HEK293 (cell line): Measurements from ENCODE around the gene BIRC7.

ENCODE experiments used
- BCL11B ChIP-seq: fragments of 450-650 bp; formaldehyde crosslinking; IDR thresholded peaks from 2 replicates; pipeline ENCODE4 v1.5.1; 2016; ENCODE audit warnings: low read depth, missing biosample characterization, missing genetic modification characterization
- SALL2 ChIP-seq: fragments of 450-650 bp; formaldehyde crosslinking; IDR thresholded peaks from 2 replicates; pipeline ENCODE4 v1.5.0; 2017; ENCODE audit warnings: missing biosample characterization, mild to moderate bottlenecking, missing genetic modification characterization, borderline replicate concordance
- TCF7L2 ChIP-seq: IDR thresholded peaks from 2 replicates; pipeline ENCODE4 v1.6.1; 2011; ENCODE audit warnings: low read depth, mild to moderate bottlenecking, inconsistent platforms, low read length, moderate library complexity, borderline replicate concordance
- YY2 ChIP-seq: fragments of 450-650 bp; formaldehyde crosslinking; IDR thresholded peaks from 2 replicates; pipeline ENCODE4 v1.5.1; 2016; ENCODE audit warnings: missing biosample characterization, missing genetic modification characterization
- ZBTB20 ChIP-seq: fragments of 450-650 bp; formaldehyde crosslinking; IDR thresholded peaks from 2 replicates; pipeline ENCODE4 v1.5.1; 2016; ENCODE audit warnings: missing biosample characterization, missing genetic modification characterization
- ZFP3 ChIP-seq: fragments of 450-650 bp; formaldehyde crosslinking; IDR thresholded peaks from 2 replicates; pipeline ENCODE4 v1.5.1; 2016; ENCODE audit warnings: low read depth, missing biosample characterization, missing genetic modification characterization
- ZNF19 ChIP-seq: fragments of 450-650 bp; formaldehyde crosslinking; IDR thresholded peaks from 2 replicates; pipeline ENCODE4; 2016; ENCODE audit warnings: missing biosample characterization, missing genetic modification characterization, low read depth
- ZNF24 ChIP-seq: fragments of 450-650 bp; formaldehyde crosslinking; IDR thresholded peaks from 2 replicates; pipeline ENCODE4 v1.5.1; 2016; ENCODE audit warnings: missing biosample characterization, missing genetic modification characterization
- ZNF266 ChIP-seq: fragments of 450-650 bp; formaldehyde crosslinking; IDR thresholded peaks from 2 replicates; pipeline ENCODE4 v1.5.1; 2016; ENCODE audit warnings: missing biosample characterization, missing genetic modification characterization, low read depth
- ZNF324 ChIP-seq: fragments of 450-650 bp; formaldehyde crosslinking; IDR thresholded peaks from 2 replicates; pipeline ENCODE4 v1.5.1; 2016; ENCODE audit warnings: missing biosample characterization, missing genetic modification characterization
- ZNF394 ChIP-seq: fragments of 450-650 bp; formaldehyde crosslinking; IDR thresholded peaks from 2 replicates; pipeline ENCODE4 v1.5.1; 2016; ENCODE audit warnings: missing biosample characterization, missing genetic modification characterization, mild to moderate bottlenecking, moderate library complexity, borderline replicate concordance
- ZNF433 ChIP-seq: fragments of 450-650 bp; formaldehyde crosslinking; IDR thresholded peaks from 2 replicates; pipeline ENCODE4 v1.5.1; 2016; ENCODE audit warnings: missing biosample characterization, missing genetic modification characterization, low read depth
- ZNF530 ChIP-seq: fragments of 450-650 bp; formaldehyde crosslinking; IDR thresholded peaks from 2 replicates; pipeline ENCODE4 v1.5.1; 2016; ENCODE audit warnings: low read depth, missing biosample characterization, missing genetic modification characterization
- ZNF596 ChIP-seq: fragments of 450-650 bp; IDR thresholded peaks from 2 replicates; pipeline ENCODE4 v1.5.0; 2018; ENCODE audit warnings: missing biosample characterization, mild to moderate bottlenecking, missing genetic modification characterization, moderate library complexity
- ZNF660 ChIP-seq: fragments of 450-650 bp; IDR thresholded peaks from 2 replicates; pipeline ENCODE4 v1.5.1; 2018; ENCODE audit warnings: missing biosample characterization, mild to moderate bottlenecking, missing genetic modification characterization
- ZNF768 ChIP-seq: fragments of 450-650 bp; formaldehyde crosslinking; IDR thresholded peaks from 2 replicates; pipeline ENCODE4 v1.5.1; 2018; ENCODE audit warnings: missing biosample characterization, mild to moderate bottlenecking, missing genetic modification characterization
- ZNF777 ChIP-seq: fragments of 450-650 bp; formaldehyde crosslinking; IDR thresholded peaks from 2 replicates; pipeline ENCODE4 v1.5.1; 2017; ENCODE audit warnings: missing biosample characterization, missing genetic modification characterization, borderline replicate concordance
- ZNF792 ChIP-seq: fragments of 450-650 bp; formaldehyde crosslinking; IDR thresholded peaks from 2 replicates; pipeline ENCODE4 v1.5.1; 2016; ENCODE audit warnings: missing biosample characterization, missing genetic modification characterization
- ZSCAN23 ChIP-seq: fragments of 450-650 bp; formaldehyde crosslinking; IDR thresholded peaks from 2 replicates; pipeline ENCODE4 v1.5.1; 2016; ENCODE audit warnings: missing biosample characterization, missing genetic modification characterization
- TF ChIP-seq, protein P1 (sequence below): fragments of 450-650 bp; formaldehyde crosslinking; IDR thresholded peaks from 2 replicates; pipeline ENCODE4 v1.5.1; 2016; ENCODE audit warnings: missing biosample characterization, missing genetic modification characterization
- TF ChIP-seq, protein P2 (sequence below): fragments of 450-650 bp; formaldehyde crosslinking; IDR thresholded peaks from 2 replicates; pipeline ENCODE4 v1.5.1; 2017; ENCODE audit warnings: missing biosample characterization, missing genetic modification characterization
- TF ChIP-seq, protein P3 (sequence below): fragments of 450-650 bp; formaldehyde crosslinking; IDR thresholded peaks from 2 replicates; pipeline ENCODE4 v1.5.1; 2016; ENCODE audit warnings: missing biosample characterization, missing genetic modification characterization
- TF ChIP-seq, protein P4 (sequence below): fragments of 450-650 bp; formaldehyde crosslinking; IDR thresholded peaks from 2 replicates; pipeline ENCODE4 v1.5.1; 2016; ENCODE audit warnings: missing biosample characterization, missing genetic modification characterization
- TF ChIP-seq, protein P5 (sequence below): fragments of 450-650 bp; formaldehyde crosslinking; IDR thresholded peaks from 2 replicates; pipeline ENCODE4 v1.5.0; 2017; ENCODE audit warnings: missing biosample characterization, missing genetic modification characterization, borderline replicate concordance
- TF ChIP-seq, protein P6 (sequence below): fragments of 450-650 bp; formaldehyde crosslinking; IDR thresholded peaks from 2 replicates; pipeline ENCODE4 v1.5.1; 2016; ENCODE audit warnings: missing biosample characterization, missing genetic modification characterization
- TF ChIP-seq, protein P7 (sequence below): fragments of 450-650 bp; formaldehyde crosslinking; IDR thresholded peaks from 2 replicates; pipeline ENCODE4 v1.5.1; 2016; ENCODE audit warnings: missing biosample characterization, missing genetic modification characterization

The BIRC7 gene

DNA sequence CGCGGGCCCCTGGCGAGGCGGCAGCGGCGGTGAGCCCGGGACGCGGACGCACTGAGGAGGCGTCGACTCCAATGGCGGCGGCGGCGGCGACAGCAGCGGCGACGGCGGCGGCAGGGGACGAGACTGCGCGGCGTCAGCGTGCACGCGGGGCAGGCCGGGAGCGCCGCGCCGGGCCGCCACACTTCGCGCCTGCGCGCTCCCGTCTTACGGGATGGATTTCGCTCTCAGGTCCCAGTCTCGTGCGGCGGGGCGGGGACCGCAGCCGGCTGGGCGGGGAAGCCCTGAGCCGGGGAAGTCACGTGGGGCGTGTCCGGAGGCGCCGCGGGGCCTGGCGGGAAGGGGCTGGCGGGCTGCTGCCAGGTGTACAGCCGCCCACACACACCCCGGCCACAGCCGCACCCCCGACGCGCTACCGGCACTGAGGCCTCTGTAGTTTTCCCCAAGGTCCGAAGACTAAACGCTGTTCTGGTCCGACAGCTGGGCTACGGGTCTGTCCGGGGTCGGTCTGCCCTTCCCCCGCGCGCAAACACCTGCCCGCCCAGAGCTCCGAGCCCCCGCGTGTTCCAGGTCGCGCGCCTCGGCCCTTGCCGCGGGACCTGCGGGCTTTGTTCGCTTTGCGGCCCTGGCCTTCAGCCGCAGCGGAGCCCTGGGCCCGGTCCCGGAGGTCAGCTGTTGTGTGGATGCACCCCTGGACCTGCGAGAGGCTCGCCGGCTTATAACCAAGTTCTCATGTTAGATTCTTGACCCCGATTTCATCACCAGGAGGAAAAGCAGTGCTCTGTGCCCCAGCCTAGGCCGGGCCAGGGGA, 19.5 kb upstream of the BIRC7 start, which contains the start of gene YTHDF1 (continued):
- TF ChIP-seq ZNF19 (no peak), ZNF660 (tag by site-specific recombination) (no peak), ZNF324 (tag by site-specific recombination) (no peak; the same call in 1 of the 2 replicates), ZNF596 (tag by site-specific recombination) (0 out of 2 replicates have a peak, but pooled peaks have one; percentile 20), ZNF768 (tag by site-specific recombination) (no peak), ZNF792 (tag by site-specific recombination) (no peak), SALL2 (tag by site-specific recombination) (no peak), ZBTB20 (tag by site-specific recombination) (peak; percentile 29; the same call in 1 of the 2 replicates), ZNF777 (0 out of 2 replicates have a peak, but pooled peaks have one; percentile 60), ZNF530 (tag by site-specific recombination) (no peak), ZNF24 (tag by site-specific recombination) (peak; percentile 60; the same call in 1 of the 2 replicates), ZFP3 (tag by site-specific recombination) (no peak), ZNF266 (tag by site-specific recombination) (no peak), BCL11B (tag by site-specific recombination) (peak; percentile 59; the same call in 1 of the 2 replicates), YY2 (tag by site-specific recombination) (no peak), ZNF394 (tag by site-specific recombination) (peak; percentile 34; the same call in 1 of the 2 replicates), ZNF433 (no peak), TCF7L2 (no peak), ZSCAN23 (tag by site-specific recombination) (no peak)
- TF ChIP-seq, protein P1, sequence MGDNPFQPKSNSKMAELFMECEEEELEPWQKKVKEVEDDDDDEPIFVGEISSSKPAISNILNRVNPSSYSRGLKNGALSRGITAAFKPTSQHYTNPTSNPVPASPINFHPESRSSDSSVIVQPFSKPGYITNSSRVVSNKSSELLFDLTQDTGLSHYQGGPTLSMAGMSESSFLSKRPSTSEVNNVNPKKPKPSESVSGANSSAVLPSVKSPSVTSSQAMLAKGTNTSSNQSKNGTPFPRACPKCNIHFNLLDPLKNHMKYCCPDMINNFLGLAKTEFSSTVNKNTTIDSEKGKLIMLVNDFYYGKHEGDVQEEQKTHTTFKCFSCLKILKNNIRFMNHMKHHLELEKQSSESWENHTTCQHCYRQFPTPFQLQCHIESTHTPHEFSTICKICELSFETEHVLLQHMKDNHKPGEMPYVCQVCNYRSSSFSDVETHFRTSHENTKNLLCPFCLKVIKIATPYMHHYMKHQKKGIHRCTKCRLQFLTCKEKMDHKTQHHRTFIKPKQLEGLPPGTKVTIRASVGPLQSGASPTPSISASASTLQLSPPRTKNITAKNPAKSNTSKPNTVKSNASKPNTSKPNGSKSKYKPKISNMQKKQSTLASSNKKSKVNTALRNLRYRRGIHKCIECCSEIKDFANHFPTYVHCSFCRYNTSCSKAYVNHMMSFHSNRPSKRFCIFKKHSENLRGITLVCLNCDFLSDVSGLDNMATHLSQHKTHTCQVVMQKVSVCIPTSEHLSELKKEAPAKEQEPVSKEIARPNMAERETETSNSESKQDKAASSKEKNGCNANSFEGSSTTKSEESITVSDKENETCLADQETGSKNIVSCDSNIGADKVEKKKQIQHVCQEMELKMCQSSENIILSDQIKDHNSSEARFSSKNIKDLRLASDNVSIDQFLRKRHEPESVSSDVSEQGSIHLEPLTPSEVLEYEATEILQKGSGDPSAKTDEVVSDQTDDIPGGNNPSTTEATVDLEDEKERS = no peak
- TF ChIP-seq, protein P2, sequence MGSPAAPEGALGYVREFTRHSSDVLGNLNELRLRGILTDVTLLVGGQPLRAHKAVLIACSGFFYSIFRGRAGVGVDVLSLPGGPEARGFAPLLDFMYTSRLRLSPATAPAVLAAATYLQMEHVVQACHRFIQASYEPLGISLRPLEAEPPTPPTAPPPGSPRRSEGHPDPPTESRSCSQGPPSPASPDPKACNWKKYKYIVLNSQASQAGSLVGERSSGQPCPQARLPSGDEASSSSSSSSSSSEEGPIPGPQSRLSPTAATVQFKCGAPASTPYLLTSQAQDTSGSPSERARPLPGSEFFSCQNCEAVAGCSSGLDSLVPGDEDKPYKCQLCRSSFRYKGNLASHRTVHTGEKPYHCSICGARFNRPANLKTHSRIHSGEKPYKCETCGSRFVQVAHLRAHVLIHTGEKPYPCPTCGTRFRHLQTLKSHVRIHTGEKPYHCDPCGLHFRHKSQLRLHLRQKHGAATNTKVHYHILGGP (tag by site-specific recombination) = no peak
- TF ChIP-seq, protein P3, sequence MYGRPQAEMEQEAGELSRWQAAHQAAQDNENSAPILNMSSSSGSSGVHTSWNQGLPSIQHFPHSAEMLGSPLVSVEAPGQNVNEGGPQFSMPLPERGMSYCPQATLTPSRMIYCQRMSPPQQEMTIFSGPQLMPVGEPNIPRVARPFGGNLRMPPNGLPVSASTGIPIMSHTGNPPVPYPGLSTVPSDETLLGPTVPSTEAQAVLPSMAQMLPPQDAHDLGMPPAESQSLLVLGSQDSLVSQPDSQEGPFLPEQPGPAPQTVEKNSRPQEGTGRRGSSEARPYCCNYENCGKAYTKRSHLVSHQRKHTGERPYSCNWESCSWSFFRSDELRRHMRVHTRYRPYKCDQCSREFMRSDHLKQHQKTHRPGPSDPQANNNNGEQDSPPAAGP (tag by site-specific recombination) = peak; percentile 68
- TF ChIP-seq, protein P4, sequence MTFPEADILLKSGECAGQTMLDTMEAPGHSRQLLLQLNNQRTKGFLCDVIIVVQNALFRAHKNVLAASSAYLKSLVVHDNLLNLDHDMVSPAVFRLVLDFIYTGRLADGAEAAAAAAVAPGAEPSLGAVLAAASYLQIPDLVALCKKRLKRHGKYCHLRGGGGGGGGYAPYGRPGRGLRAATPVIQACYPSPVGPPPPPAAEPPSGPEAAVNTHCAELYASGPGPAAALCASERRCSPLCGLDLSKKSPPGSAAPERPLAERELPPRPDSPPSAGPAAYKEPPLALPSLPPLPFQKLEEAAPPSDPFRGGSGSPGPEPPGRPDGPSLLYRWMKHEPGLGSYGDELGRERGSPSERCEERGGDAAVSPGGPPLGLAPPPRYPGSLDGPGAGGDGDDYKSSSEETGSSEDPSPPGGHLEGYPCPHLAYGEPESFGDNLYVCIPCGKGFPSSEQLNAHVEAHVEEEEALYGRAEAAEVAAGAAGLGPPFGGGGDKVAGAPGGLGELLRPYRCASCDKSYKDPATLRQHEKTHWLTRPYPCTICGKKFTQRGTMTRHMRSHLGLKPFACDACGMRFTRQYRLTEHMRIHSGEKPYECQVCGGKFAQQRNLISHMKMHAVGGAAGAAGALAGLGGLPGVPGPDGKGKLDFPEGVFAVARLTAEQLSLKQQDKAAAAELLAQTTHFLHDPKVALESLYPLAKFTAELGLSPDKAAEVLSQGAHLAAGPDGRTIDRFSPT (tag by site-specific recombination) = peak; percentile 70
- TF ChIP-seq, protein P5, sequence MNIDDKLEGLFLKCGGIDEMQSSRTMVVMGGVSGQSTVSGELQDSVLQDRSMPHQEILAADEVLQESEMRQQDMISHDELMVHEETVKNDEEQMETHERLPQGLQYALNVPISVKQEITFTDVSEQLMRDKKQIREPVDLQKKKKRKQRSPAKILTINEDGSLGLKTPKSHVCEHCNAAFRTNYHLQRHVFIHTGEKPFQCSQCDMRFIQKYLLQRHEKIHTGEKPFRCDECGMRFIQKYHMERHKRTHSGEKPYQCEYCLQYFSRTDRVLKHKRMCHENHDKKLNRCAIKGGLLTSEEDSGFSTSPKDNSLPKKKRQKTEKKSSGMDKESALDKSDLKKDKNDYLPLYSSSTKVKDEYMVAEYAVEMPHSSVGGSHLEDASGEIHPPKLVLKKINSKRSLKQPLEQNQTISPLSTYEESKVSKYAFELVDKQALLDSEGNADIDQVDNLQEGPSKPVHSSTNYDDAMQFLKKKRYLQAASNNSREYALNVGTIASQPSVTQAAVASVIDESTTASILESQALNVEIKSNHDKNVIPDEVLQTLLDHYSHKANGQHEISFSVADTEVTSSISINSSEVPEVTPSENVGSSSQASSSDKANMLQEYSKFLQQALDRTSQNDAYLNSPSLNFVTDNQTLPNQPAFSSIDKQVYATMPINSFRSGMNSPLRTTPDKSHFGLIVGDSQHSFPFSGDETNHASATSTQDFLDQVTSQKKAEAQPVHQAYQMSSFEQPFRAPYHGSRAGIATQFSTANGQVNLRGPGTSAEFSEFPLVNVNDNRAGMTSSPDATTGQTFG (tag by site-specific recombination) = no peak
- TF ChIP-seq, protein P6, sequence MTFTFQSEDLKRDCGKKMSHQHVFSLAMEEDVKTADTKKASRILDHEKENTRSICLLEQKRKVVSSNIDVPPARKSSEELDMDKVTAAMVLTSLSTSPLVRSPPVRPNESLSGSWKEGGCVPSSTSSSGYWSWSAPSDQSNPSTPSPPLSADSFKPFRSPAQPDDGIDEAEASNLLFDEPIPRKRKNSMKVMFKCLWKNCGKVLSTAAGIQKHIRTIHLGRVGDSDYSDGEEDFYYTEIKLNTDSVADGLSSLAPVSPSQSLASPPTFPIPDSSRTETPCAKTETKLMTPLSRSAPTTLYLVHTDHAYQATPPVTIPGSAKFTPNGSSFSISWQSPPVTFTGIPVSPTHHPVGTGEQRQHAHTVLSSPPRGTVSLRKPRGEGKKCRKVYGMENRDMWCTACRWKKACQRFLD (tag by site-specific recombination) = no peak
- TF ChIP-seq, protein P7, sequence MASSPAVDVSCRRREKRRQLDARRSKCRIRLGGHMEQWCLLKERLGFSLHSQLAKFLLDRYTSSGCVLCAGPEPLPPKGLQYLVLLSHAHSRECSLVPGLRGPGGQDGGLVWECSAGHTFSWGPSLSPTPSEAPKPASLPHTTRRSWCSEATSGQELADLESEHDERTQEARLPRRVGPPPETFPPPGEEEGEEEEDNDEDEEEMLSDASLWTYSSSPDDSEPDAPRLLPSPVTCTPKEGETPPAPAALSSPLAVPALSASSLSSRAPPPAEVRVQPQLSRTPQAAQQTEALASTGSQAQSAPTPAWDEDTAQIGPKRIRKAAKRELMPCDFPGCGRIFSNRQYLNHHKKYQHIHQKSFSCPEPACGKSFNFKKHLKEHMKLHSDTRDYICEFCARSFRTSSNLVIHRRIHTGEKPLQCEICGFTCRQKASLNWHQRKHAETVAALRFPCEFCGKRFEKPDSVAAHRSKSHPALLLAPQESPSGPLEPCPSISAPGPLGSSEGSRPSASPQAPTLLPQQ (tag by site-specific recombination) = peak; percentile 69
